Lower leg skin (tissue), 3 donors: ENCODE results near the gene KRTAP2-4.

Experiments
- POLR2A ChIP-seq, 2 donors: fragments of 450-650 bp; IDR thresholded peaks; one replicate each; pipeline ENCODE4 v1.6.1; 2016 to 2017; ENCODE audit warnings: antibody characterized with exemption in 2 of 2, mild to moderate bottlenecking in 1 of 2, moderate library complexity in 1 of 2
- TF ChIP-seq, protein P1 (sequence below), 3 donors: fragments of 450-650 bp; IDR thresholded peaks; one replicate each; pipeline ENCODE4 v1.5.1; 2016; ENCODE audit warnings: antibody characterized with exemption in 3 of 3, mild to moderate bottlenecking in 3 of 3, moderate library complexity in 2 of 3

DNA sequence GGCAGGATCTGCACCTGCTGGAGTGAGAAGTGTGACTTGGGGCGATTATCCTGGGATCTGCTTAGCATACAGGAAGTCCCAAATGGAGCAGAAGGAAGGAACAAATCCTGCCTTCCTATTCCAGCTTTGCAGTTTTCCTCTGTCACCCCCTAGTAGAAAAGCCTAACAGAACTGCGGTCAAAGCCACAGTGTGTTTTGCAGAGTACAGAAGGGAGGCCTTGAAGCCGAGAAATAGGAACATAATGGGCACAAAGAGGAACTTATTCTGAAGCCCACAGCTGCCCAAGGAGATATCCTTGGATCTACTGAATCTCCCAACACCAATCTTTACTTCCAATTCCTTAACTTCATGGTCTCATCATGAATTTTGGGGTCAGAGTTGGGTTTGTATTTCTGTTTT lies 47.1 kb downstream of the KRTAP2-4 start:
- TF ChIP-seq POLR2A (IDR thresholded peaks at IDR 0.05): no peak
- TF ChIP-seq, protein P1, sequence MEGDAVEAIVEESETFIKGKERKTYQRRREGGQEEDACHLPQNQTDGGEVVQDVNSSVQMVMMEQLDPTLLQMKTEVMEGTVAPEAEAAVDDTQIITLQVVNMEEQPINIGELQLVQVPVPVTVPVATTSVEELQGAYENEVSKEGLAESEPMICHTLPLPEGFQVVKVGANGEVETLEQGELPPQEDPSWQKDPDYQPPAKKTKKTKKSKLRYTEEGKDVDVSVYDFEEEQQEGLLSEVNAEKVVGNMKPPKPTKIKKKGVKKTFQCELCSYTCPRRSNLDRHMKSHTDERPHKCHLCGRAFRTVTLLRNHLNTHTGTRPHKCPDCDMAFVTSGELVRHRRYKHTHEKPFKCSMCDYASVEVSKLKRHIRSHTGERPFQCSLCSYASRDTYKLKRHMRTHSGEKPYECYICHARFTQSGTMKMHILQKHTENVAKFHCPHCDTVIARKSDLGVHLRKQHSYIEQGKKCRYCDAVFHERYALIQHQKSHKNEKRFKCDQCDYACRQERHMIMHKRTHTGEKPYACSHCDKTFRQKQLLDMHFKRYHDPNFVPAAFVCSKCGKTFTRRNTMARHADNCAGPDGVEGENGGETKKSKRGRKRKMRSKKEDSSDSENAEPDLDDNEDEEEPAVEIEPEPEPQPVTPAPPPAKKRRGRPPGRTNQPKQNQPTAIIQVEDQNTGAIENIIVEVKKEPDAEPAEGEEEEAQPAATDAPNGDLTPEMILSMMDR (IDR thresholded peaks at IDR 0.05): no peak
